SK-N-MC (cell line): ENCODE results near the gene SPATS1.

ENCODE experiments used
- EZH2 ChIP-seq: fragments of 200-600 bp; sonication (generic); IDR thresholded peaks from one replicate; pipeline ENCODE4 v1.6.1; 2017; ENCODE audit warnings: antibody characterized with exemption
- POLR2AphosphoS5 ChIP-seq: IDR thresholded peaks from 2 replicates; pipeline ENCODE4 v1.6.1; 2012; ENCODE audit warnings: mild to moderate bottlenecking, low read depth, low read length, borderline replicate concordance

DNA sequence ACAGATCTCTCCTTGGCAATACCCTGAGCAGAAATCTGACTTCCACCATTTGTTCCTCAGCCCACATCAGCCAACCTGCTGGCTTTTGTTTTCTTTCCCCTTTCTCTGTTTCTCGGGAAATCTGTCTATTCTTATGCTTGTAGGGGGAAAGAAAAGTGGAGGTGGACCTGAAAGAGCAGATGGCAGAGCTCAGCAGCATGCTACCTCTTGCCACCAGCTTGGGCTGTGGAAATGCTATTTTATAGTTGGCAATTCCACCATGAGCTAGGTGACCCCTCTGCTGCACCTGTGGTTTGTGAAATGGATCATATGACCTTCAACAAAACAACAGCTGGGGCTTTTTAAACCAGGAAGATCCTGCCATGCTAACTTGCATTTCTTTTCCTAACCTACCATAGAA lies 6.8 kb upstream of the SPATS1 start:
- TF ChIP-seq POLR2AphosphoS5, result no peak
- TF ChIP-seq EZH2, result no peak
